ENCODE results near the gene TRPM2. TPM values are rescaled to one million over a fixed set of nuclear protein-coding genes. Genes with fewer than 3 reads are reported as not detected.
"Not testable (repeated sequence)": the region's sequence is repeated elsewhere in the genome, so short reads cannot be mapped to it uniquely, and the experiment has no call there.

The TRPM2 gene
- total and polyA plus RNA-seq, 9 donors = 0.89 to 1.9 (median 1.5) TPM

DNA sequence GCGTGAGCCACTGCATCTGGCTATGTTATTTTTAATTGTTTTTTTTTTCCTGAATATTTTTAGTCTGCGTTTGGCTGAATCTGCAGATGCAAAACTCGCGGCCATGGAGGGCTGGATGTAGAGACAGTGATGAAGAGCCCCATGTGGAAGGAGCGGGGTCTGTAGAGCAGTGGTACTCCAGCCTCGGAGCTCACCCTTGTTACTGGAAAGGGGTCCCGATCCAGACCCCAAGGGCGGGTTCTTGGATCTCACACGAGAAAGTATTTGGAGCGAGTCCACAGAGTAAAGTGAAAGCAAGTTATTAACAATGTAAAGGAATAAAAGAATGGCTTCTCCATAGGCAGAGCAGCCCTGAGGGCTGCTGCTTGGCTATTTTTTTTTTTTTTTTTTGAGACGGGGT lies 2.7 kb downstream of the TRPM2 start:
- peaks cover 33% of the 10 kb centered on the region for H3K27me3 ChIP-seq (ENCODE audit: control insufficient read depth, insufficient read depth, low read length)
- no peak overlapping the region for H3K4me3 ChIP-seq (ENCODE audit: low read length)
- peak; percentile 61 for DNase-seq
- no peaks in the 10 kb centered on the region for H3K36me3 ChIP-seq (ENCODE audit: control insufficient read depth, insufficient read depth, low read length)
- H3K4me1 ChIP-seq (ENCODE audit: control insufficient read depth, insufficient read depth, low read length) = peaks cover 33% of the 10 kb centered on the region
- no peaks in the 10 kb centered on the region for H3K9me3 ChIP-seq (replicated peaks; ENCODE audit: control insufficient read depth, low read depth, low read length)
- H3K27ac ChIP-seq (ENCODE audit: low read length) = peak overlapping the region; percentile 35
- 36% methylated on average over 7 of the region's 11 CpGs for WGBS (ENCODE audit: insufficient coverage)

DNA sequence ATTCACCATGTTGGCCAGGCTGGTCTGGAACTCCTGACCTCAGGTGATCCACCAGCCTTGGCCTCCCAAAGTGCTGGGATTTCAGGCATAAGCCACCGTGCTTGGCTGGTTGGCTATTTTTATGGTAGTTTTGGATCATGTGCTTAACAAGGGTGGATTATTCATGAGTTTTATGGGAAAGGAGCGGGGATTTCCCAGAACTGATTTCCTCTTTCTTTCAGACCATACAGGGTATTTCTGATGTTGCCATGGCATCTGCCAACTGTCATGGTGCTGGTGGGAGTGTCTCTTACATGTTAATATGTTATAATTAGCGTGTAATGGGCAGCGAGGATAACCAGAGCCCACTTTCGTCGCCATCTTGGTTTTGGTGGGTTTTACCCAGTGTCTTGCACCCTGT lies 3.2 kb downstream of the TRPM2 start:
- Histone ChIP-seq H3K36me3 (ENCODE audit: control insufficient read depth, insufficient read depth, low read length) (no peaks in the 10 kb centered on the region), H3K27me3 (ENCODE audit: control insufficient read depth, insufficient read depth, low read length) (peaks cover 28% of the 10 kb centered on the region), H3K4me1 (ENCODE audit: control insufficient read depth, insufficient read depth, low read length) (peaks cover 28% of the 10 kb centered on the region), H3K27ac (ENCODE audit: low read length) (no peak overlapping the region), H3K9me3 (replicated peaks; ENCODE audit: control insufficient read depth, low read depth, low read length) (no peaks in the 10 kb centered on the region), H3K4me3 (ENCODE audit: low read length) (no peak overlapping the region)
- WGBS (ENCODE audit: insufficient coverage) = 87% methylated on average over 3 of the region's 6 CpGs
- DNase-seq = no peak

DNA sequence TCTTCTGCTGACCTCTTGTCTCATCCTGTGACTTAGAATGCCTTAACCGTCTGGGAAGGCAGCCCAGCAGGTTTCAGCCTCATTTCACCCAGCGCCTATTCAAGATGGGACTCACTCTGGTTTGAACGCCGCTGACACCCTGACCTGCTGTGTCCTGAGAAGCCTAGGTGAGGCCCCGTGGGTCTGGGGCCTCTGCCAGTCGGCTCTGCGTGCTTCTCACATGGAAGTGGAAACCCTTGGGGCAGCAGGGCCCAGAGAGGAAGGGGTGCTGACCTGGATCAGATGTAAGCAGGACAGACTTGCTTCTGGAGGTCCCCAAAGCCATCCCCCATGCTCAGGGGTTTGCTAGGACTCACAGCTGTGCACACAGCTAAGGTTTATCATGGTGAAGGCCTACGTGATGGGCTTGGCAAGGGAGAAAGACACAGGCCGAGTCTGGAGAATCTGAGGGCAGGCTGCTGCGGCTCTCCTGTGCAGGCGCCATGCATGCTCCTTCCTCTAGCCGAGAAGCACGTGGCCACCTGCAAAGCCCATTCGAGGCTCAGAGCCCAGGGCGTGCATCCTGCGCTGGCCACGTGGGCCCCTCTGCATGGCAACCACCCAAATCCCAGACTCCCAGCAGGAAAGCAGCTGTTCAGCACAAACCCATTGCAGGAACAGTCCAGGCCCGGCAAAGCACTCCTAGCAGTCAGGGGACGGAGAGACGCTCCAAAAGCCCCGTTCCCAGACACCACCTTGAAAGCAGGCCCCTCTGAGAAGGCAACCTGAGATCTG lies 3.8 kb downstream of the TRPM2 start:
- WGBS (ENCODE audit: insufficient coverage) = 46% methylated on average over 17 of the region's 21 CpGs
- Histone ChIP-seq H3K27me3 (ENCODE audit: control insufficient read depth, insufficient read depth, low read length) (peaks cover 22% of the 10 kb centered on the region), H3K27ac (ENCODE audit: low read length) (no peak overlapping the region), H3K9me3 (replicated peaks; ENCODE audit: control insufficient read depth, low read depth, low read length) (no peaks in the 10 kb centered on the region), H3K4me1 (ENCODE audit: control insufficient read depth, insufficient read depth, low read length) (peaks cover 25% of the 10 kb centered on the region), H3K36me3 (ENCODE audit: control insufficient read depth, insufficient read depth, low read length) (no peaks in the 10 kb centered on the region), H3K4me3 (ENCODE audit: low read length) (no peak overlapping the region)
- DNase-seq = peak; percentile 74

DNA sequence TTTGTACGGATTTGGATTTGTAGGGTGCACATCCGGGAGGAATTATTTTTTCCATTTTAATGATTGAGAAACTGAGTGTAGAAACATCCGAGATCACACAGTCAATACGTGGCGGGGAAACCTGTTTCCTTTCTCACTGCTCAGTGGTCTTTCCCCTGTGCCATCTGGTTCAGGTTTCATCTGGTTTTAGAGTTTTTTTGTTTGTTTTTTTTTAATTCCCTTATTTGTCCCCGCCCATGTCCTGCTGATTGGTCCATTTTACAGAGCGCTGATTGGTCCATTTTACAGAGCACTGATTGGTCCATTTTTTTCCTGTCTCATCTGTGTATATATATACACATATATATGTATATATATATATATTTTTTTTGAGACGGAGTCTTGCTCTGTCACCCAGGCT lies 6.0 kb downstream of the TRPM2 start:
- WGBS (ENCODE audit: insufficient coverage) = 76% methylated on average over 2 of the region's 8 CpGs
- DNase-seq = no peak
- Histone ChIP-seq H3K27ac (ENCODE audit: low read length) (no peak overlapping the region), H3K36me3 (ENCODE audit: control insufficient read depth, insufficient read depth, low read length) (no peaks in the 10 kb centered on the region), H3K27me3 (ENCODE audit: control insufficient read depth, insufficient read depth, low read length) (peaks cover 6% of the 10 kb centered on the region), H3K9me3 (replicated peaks; ENCODE audit: control insufficient read depth, low read depth, low read length) (peaks cover 3% of the 10 kb centered on the region), H3K4me3 (ENCODE audit: low read length) (no peak overlapping the region), H3K4me1 (ENCODE audit: control insufficient read depth, insufficient read depth, low read length) (peaks cover 11% of the 10 kb centered on the region)

DNA sequence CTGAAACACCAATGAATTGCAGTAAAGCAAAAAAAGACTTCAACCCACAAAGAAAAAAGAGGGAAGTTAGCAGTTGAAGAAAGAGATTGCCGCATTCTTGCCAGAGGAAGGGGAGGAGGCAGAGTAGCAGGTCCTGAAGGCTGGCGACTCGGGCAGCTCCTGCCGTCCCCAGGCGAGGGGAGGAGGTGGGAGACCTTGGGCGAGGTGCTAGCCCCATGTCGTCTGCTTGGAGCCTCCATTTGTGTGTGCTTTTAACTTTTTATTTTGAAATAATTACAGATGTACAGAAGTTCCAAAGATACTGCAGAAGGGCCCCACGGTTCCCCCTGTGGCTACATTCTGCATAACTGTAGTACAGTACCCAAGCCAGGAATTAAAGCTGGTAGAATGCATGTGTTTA lies 6.7 kb downstream of the TRPM2 start:
- Histone ChIP-seq H3K4me1 (ENCODE audit: control insufficient read depth, insufficient read depth, low read length) (peaks cover 9% of the 10 kb centered on the region), H3K9me3 (replicated peaks; ENCODE audit: control insufficient read depth, low read depth, low read length) (peaks cover 3% of the 10 kb centered on the region), H3K27ac (ENCODE audit: low read length) (no peak overlapping the region), H3K27me3 (ENCODE audit: control insufficient read depth, insufficient read depth, low read length) (peaks cover 3% of the 10 kb centered on the region), H3K36me3 (ENCODE audit: control insufficient read depth, insufficient read depth, low read length) (no peaks in the 10 kb centered on the region), H3K4me3 (ENCODE audit: low read length) (no peak overlapping the region)
- WGBS (ENCODE audit: insufficient coverage) = no CpG with 5 or more reads among the region's 8 CpGs
- no peak for DNase-seq

DNA sequence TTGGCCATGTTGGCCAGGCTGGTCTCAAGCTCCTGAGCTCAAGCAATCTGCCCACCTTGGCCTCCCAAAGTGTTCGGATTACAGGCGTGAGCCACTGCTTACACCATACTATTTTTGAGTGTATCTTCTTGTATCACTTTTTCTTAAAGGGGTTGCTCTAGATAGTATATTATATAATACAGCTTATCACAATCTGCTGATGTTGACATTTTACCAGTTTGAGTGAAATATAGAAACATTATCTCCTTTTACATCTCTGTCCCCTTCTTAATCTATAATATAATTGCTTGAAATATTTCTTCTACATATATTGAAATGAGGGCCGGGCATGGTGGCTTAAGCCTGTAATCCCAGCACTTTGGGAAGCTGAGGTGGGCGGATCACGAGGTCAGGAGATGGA lies 8.5 kb downstream of the TRPM2 start:
- not testable (repeated sequence) for H3K4me1 ChIP-seq (ENCODE audit: control insufficient read depth, insufficient read depth, low read length); H3K36me3 ChIP-seq (ENCODE audit: control insufficient read depth, insufficient read depth, low read length); H3K27me3 ChIP-seq (ENCODE audit: control insufficient read depth, insufficient read depth, low read length); H3K27ac ChIP-seq (ENCODE audit: low read length); DNase-seq; H3K9me3 ChIP-seq (replicated peaks; ENCODE audit: control insufficient read depth, low read depth, low read length); H3K4me3 ChIP-seq (ENCODE audit: low read length)
- no CpG with 5 or more reads among the region's 5 CpGs for WGBS (ENCODE audit: insufficient coverage)

DNA sequence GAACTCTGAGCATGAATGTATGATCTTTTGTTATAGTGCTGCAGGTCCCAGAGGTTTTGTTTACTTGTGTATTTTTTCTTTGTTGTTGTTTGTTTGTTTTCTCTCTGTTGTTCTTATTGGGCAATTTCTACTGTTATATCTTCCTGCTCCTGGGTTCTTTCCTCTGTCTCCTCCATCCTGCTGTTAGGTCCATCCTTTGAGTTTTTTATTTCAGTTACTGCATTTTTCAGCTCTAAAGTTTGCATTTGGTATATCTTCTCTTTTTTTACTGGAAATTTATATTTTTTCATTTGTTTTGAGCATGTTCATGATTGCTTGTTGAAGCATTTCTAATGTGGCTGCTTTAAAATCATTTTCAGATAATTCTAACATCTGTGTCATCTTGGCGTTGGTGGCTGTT lies 9.9 kb downstream of the TRPM2 start:
- Histone ChIP-seq H3K27me3 (ENCODE audit: control insufficient read depth, insufficient read depth, low read length) (no peaks in the 10 kb centered on the region), H3K4me3 (ENCODE audit: low read length) (no peak overlapping the region), H3K36me3 (ENCODE audit: control insufficient read depth, insufficient read depth, low read length) (no peaks in the 10 kb centered on the region), H3K27ac (ENCODE audit: low read length) (no peak overlapping the region), H3K9me3 (replicated peaks; ENCODE audit: control insufficient read depth, low read depth, low read length) (peaks cover 3% of the 10 kb centered on the region), H3K4me1 (ENCODE audit: control insufficient read depth, insufficient read depth, low read length) (no peaks in the 10 kb centered on the region)
- no peak for DNase-seq
- WGBS (ENCODE audit: insufficient coverage) = no CpG with 5 or more reads among the region's 1 CpG

DNA sequence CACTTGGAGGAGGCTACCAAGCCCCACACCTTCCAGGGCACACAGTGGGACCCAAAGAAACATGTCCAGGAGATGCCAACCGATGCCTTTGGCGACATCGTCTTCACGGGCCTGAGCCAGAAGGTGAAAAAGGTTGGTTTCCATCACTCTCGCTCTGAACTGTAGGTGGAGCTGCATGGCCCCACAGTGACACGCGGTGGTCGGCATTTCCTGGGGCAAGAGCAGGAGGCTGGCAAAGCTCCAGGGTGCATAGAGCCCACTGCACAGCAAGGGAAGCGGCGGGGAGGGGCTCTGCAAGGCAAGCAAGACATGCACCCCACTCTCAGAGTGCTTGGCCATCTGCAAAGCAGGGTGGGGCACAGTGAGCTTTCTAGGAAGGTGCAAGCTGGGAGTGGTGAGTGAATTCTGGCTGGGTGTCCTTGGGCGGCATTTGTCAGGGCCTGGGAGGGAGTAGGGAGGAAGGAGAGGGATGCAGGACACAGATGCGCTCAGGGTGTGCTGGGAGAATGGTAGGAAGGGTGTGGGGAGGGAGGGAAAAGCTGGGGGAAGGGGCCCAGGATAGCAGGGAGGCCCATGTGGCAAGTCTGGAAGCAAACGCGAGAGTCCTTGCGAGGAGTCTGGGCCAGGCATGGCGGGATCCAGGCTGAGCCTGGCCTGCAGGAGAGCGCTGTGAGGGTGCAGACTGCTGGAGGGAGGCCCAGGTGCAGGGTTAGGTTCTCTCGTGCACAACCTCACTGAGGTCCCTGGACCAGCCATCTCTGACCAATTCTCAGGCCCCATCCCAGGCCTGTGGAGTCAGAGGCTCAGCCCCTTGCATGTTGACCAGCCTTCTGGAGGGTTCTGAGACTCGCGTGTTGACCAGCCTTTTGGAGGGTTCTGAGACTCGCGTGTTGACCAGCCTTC lies 11.0 kb downstream of the TRPM2 start:
- no peaks in the 10 kb centered on the region for H3K36me3 ChIP-seq (ENCODE audit: control insufficient read depth, insufficient read depth, low read length)
- DNase-seq = no peak
- H3K4me3 ChIP-seq (ENCODE audit: low read length) = no peak overlapping the region
- peaks cover 8% of the 10 kb centered on the region for H3K27me3 ChIP-seq (ENCODE audit: control insufficient read depth, insufficient read depth, low read length)
- H3K27ac ChIP-seq (ENCODE audit: low read length) = no peak overlapping the region
- H3K4me1 ChIP-seq (ENCODE audit: control insufficient read depth, insufficient read depth, low read length) = no peaks in the 10 kb centered on the region
- H3K9me3 ChIP-seq (replicated peaks; ENCODE audit: control insufficient read depth, low read depth, low read length) = peaks cover 3% of the 10 kb centered on the region
- WGBS (ENCODE audit: insufficient coverage) = 75% methylated on average over 18 of the region's 22 CpGs

DNA sequence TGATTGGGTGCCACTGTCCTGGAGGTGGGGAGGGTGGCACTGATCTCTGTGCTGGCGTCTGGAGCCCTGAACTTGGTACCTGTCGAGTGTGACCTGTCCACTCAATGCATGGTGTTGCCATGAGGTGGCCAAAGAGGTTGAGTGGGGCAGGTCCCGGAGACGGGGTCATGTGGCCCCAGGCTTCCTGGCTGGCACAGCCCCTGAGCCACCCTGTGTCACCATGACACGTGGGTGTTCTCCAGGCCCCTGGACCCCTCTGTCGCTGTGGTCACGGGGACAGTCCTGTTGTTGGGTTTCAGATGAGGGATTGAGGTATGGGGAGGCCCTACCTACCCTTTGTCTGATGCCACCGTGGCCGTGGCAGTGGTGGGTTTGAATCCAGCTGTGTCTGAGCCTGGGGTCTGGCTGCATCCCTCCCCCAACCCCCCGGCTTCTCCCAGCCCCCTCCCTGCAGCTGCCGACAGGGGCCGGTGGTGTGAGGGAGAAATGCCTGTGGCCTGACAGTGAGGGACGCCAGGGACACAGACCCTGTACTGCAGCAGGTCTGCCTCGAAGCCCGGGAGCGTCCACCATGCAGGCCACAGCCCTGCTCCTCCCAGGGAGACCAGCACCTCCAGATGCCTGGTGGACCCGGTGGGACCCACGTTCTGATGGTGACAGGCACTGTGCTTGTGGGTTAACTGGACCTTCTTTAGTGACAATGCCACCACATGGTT lies 12.0 kb downstream of the TRPM2 start:
- no peak for DNase-seq
- Histone ChIP-seq H3K27ac (ENCODE audit: low read length) (no peak overlapping the region), H3K9me3 (replicated peaks; ENCODE audit: control insufficient read depth, low read depth, low read length) (peaks cover 3% of the 10 kb centered on the region), H3K27me3 (ENCODE audit: control insufficient read depth, insufficient read depth, low read length) (peaks cover 14% of the 10 kb centered on the region), H3K4me3 (ENCODE audit: low read length) (no peak overlapping the region), H3K36me3 (ENCODE audit: control insufficient read depth, insufficient read depth, low read length) (no peaks in the 10 kb centered on the region), H3K4me1 (ENCODE audit: control insufficient read depth, insufficient read depth, low read length) (peaks cover 5% of the 10 kb centered on the region)
- 88% methylated on average over 13 of the region's 18 CpGs for WGBS (ENCODE audit: insufficient coverage)

Measured in muscle of leg (tissue), 11 donors.